ENCODE results near the gene EDN1. TPM values are rescaled to one million over a fixed set of nuclear protein-coding genes. Genes with fewer than 3 reads are reported as not detected.

Gene EDN1
- total and polyA plus RNA-seq, 9 of the 15 experiments (the other 6 are each of a cell fraction or from before 2014, with no cell fraction given): 0.03 to 0.06 TPM; not detected in 7

DNA sequence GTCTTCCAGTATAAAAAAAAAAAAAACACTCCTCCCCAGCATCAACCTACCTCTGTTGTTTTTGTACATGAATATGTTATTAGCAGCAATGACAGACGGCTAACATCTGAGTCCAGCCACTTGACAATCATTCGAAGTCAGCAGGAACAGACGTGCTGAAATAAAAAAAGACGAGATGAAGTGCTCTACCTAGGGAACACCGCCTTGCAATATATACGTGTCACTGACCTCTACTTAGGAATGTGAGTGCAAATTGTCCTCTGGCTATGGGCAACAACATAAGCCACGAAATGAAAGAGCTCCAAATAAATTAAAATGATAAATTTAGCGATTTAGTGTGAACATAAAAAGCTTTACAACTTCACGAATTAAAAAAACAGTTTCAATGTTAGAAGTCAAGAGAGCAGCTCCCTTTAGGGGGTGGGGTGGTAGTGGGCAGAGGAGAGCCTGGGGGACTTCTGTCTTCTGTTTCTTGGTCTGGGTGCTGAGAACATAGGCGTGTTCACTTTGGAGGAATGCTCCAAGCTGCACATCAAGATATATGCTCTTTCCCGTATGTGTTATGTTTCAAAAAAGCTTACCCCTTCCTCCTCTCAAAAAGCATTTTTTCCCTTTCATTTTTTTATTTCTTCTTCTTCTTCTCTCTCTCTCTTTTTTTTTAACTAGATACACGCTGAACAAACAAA lies 23.3 kb downstream of the EDN1 start:
- BruUV-seq (replicated peaks): no TSS peak
- 2% methylated on average over 12 of the region's 12 CpGs for WGBS (ENCODE audit: insufficient coverage, low coverage, missing lambda C conversion rate)

More for the DNA sequence above, 23.3 kb downstream of the EDN1 start:
- ChIA-PET POLR2A (no interaction called here), CTCF (ENCODE audit: low intra/inter-chr PET ratio) (no interaction called here)
- no peak for FAIRE-seq
- Histone ChIP-seq H3K9ac (ENCODE audit: insufficient read depth in 1 of 2, low read depth in 2 of 2, low read length in 2 of 2) (no peak overlapping the region), H3K27me3 (ENCODE audit: control insufficient read depth in 2 of 2, insufficient read depth in 2 of 2, low read length in 2 of 2) (0 out of 5 replicates have a peak, but pooled peaks cover 0 to 8% of the 10 kb centered on the region in 2 experiments), H3K27ac (ENCODE audit: extremely low read depth, low read depth, low read length) (no peak overlapping the region), H3K9me3 (replicated peaks; ENCODE audit: control insufficient read depth, insufficient read depth, low read depth, low read length) (no peaks in the 10 kb centered on the region), H3K9me1 (ENCODE audit: control insufficient read depth, insufficient read depth, low read length) (no peaks in the 10 kb centered on the region), H4K20me1 (replicated peaks; ENCODE audit: control insufficient read depth, insufficient read depth, low read length) (no peaks in the 10 kb centered on the region), H3K4me3 (no peak overlapping the region), H3K79me2 (ENCODE audit: control insufficient read depth, insufficient read depth, low read length) (no peaks in the 10 kb centered on the region), H3K36me3 (ENCODE audit: control insufficient read depth, insufficient read depth, low read length) (no peaks in the 10 kb centered on the region), H3K4me2 (ENCODE audit: insufficient read depth, low read length) (no peak overlapping the region), H3K4me1 (replicated peaks in 1 of 2; ENCODE audit: control insufficient read depth in 2 of 2, insufficient read depth in 2 of 2, low read length in 2 of 2) (no peaks in the 10 kb centered on the region), H2AFZ (ENCODE audit: low read depth, low read length) (no peak overlapping the region)
- intact Hi-C loops (cut with micrococcal nuclease) (no loop called here), in situ Hi-C loops (cut with MboI) (no loop called here)
- DNase-seq (ENCODE audit: extremely low read depth in 1 of 4, low spot score in 3 of 4): no peak
- TF ChIP-seq OTX1 (CRISPR knock-in tag; IDR thresholded peaks at IDR 0.05) (no peak), SMARCA4 (IDR thresholded peaks at IDR 0.05) (no peak), SNRNP70 (optimal IDR thresholded peaks at IDR 0.05; ENCODE audit: low read depth, low read length) (no peak), HNRNPL (IDR thresholded peaks at IDR 0.05; ENCODE audit: low read depth, low read length) (no peak), KAT7 (CRISPR knock-in tag; IDR thresholded peaks at IDR 0.05; ENCODE audit: borderline replicate concordance) (no peak), MCM5 (IDR thresholded peaks at IDR 0.05; ENCODE audit: low read depth) (no peak)
- TF ChIP-seq, protein P1, sequence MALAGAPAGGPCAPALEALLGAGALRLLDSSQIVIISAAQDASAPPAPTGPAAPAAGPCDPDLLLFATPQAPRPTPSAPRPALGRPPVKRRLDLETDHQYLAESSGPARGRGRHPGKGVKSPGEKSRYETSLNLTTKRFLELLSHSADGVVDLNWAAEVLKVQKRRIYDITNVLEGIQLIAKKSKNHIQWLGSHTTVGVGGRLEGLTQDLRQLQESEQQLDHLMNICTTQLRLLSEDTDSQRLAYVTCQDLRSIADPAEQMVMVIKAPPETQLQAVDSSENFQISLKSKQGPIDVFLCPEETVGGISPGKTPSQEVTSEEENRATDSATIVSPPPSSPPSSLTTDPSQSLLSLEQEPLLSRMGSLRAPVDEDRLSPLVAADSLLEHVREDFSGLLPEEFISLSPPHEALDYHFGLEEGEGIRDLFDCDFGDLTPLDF (CRISPR knock-in tag; IDR thresholded peaks at IDR 0.05): no peak
- ATAC-seq: no peak
